Right atrium auricular region (tissue), 2 donors: Measurements from ENCODE around the gene RABL3. TPM values are rescaled to one million over a fixed set of nuclear protein-coding genes. Genes with fewer than 3 reads are reported as not detected.
"Not testable (repeated sequence)": the region's sequence is repeated elsewhere in the genome, so short reads cannot be mapped to it uniquely, and the experiment has no call there.

Experiments
- DNase-seq: peaks from one replicate; pipeline ENCODE4 v3.0.0-alpha.2; 2019; ENCODE audit warnings: low spot score
- H3K27ac ChIP-seq, 2 donors: fragments of 200-600 bp; sonication (generic); 1 replicate in 1 of 2; 2 replicates in 1 of 2; pipeline ENCODE4 v1.5.1; 2016 to 2019
- H3K27me3 ChIP-seq, 2 donors: fragments of 200-600 bp; sonication (generic); one replicate each; pipeline versions ENCODE4 v1.5.1 to v1.6.0; 2017 to 2019
- H3K36me3 ChIP-seq: fragments of 200-600 bp; sonication (generic); one replicate; pipeline ENCODE4 v1.5.1; 2016
- H3K4me1 ChIP-seq, 2 donors: fragments of 200-600 bp; sonication (generic); one replicate each; pipeline versions ENCODE4 v1.5.1 to v1.6.0; 2017 to 2019
- H3K4me3 ChIP-seq, 2 donors: fragments of 200-600 bp; sonication (generic); 1 replicate in 1 of 2; 2 replicates in 1 of 2; pipeline ENCODE4 v1.5.1; 2017 to 2019; ENCODE audit warnings: mild to moderate bottlenecking in 1 of 2, moderate library complexity in 1 of 2
- H3K9me3 ChIP-seq, 2 donors: fragments of 200-600 bp; sonication (generic); one replicate each; pipeline ENCODE4 v1.5.1; 2019
- total RNA-seq, 2 donors: library from RNA; depleted of rRNA; stranded (reverse); fragments of >200 nt; gene quantifications; one replicate each; pipeline ENCODE4 v1.1.0, GENCODE V29; 2016
- TF ChIP-seq, protein P1 (sequence below), 2 donors: fragments of 200-600 bp; sonication (generic); IDR thresholded peaks; one replicate each; pipeline ENCODE4 v1.5.1; 2019; ENCODE audit warnings: antibody characterized with exemption in 2 of 2

The RABL3 gene
- total RNA-seq, 2 donors from 2014 or later = 7.6 to 14.2 TPM

DNA sequence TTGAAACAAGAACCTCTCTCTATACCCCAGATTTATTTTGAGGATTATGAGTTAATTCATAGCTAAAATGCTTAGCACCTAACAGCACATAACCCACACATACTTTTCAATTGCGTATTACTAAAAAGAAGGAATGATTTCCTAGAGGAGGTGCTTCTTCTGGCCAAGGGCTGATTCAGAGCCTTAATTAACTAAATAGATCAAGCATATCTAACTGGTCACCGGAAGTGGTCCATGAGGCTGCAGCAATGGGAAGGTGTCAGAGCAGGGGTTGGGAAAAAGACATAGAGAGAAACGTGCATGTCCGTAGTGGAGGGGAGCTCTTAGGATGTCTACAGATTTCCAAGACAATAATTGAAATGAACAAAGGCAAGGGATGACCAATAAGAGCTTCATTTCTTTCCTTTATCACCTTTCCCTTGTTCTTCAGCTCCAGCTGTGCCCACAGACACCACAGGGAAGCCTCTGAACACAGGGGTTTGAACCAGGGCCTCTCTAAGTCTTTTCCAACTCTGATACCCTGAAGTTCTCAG is 60.7 kb downstream of the RABL3 start:
- no peaks in the 10 kb centered on the region for H3K36me3 ChIP-seq
- peaks cover 0 to 15% of the 10 kb centered on the region in 2 donors for H3K4me1 ChIP-seq
- no peak overlapping the region for H3K27ac ChIP-seq
- H3K4me3 ChIP-seq = no peak overlapping the region
- H3K27me3 ChIP-seq = no peaks in the 10 kb centered on the region
- no peaks in the 10 kb centered on the region for H3K9me3 ChIP-seq
- TF ChIP-seq, protein P1, sequence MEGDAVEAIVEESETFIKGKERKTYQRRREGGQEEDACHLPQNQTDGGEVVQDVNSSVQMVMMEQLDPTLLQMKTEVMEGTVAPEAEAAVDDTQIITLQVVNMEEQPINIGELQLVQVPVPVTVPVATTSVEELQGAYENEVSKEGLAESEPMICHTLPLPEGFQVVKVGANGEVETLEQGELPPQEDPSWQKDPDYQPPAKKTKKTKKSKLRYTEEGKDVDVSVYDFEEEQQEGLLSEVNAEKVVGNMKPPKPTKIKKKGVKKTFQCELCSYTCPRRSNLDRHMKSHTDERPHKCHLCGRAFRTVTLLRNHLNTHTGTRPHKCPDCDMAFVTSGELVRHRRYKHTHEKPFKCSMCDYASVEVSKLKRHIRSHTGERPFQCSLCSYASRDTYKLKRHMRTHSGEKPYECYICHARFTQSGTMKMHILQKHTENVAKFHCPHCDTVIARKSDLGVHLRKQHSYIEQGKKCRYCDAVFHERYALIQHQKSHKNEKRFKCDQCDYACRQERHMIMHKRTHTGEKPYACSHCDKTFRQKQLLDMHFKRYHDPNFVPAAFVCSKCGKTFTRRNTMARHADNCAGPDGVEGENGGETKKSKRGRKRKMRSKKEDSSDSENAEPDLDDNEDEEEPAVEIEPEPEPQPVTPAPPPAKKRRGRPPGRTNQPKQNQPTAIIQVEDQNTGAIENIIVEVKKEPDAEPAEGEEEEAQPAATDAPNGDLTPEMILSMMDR (IDR thresholded peaks at IDR 0.05) = no peak
- DNase-seq = no peak

DNA sequence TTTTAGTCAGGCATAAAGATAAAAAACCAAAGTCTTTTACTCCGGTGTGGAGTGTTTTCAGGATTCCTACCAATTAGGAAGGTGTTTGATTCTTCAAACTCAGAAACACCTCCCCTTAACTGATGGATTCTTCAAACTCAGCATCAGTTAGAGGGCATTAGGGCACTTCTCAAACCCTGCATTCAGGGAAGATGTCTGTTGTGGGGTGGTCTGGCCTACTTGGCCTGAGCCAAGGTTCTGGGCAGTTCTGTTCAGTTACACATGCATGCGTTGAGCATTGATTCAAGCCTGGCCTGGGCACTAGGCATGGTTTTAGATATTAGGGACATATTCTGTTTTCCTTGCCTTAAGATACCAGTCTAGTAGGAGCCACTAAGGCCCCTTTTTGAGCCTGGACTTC is 61.3 kb downstream of the RABL3 start:
- Histone ChIP-seq H3K27ac (no peak overlapping the region), H3K36me3 (no peaks in the 10 kb centered on the region), H3K9me3 (no peaks in the 10 kb centered on the region), H3K4me3 (no peak overlapping the region), H3K27me3 (no peaks in the 10 kb centered on the region), H3K4me1 (peaks cover 0 to 15% of the 10 kb centered on the region in 2 donors)
- TF ChIP-seq, protein P1 (IDR thresholded peaks at IDR 0.05) = no peak
- no peak for DNase-seq

DNA sequence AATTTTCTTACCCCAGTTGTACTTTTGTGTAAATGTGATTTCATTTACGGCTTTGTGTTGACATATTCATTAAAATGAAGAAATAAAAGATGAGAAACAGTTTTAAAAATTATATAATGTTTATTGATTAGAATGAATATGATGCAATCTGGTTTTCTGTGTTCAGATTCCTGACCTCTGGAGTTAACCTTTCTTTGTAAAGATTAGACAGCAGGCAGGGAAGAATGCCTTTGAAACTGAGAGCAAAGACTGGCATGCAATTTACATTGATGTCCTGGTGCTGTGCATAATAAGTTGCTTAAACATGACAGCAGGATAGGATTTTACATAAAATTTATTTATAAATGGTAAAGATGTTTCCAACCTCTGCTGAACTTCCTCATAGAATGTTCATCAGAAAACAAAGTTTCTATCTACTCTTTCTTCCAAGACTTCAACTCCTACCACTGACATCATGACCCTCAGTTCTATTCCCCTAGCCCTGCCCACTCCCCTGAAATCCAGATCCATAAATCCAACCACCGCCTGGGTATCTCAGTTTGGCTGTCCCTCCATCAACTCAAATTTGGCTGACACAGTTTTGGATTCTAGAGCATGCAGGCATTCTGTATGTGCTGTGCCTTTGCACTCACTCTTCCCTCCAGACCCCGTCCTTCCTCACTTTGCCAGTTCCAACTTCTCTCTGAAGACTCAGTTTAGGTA is 62.0 kb downstream of the RABL3 start:
- Histone ChIP-seq H3K36me3 (no peaks in the 10 kb centered on the region), H3K9me3 (no peaks in the 10 kb centered on the region), H3K4me1 (peaks cover 0 to 15% of the 10 kb centered on the region in 2 donors), H3K27me3 (no peaks in the 10 kb centered on the region), H3K27ac (no peak overlapping the region), H3K4me3 (no peak overlapping the region)
- DNase-seq = no peak
- TF ChIP-seq, protein P1 (IDR thresholded peaks at IDR 0.05) = no peak

DNA sequence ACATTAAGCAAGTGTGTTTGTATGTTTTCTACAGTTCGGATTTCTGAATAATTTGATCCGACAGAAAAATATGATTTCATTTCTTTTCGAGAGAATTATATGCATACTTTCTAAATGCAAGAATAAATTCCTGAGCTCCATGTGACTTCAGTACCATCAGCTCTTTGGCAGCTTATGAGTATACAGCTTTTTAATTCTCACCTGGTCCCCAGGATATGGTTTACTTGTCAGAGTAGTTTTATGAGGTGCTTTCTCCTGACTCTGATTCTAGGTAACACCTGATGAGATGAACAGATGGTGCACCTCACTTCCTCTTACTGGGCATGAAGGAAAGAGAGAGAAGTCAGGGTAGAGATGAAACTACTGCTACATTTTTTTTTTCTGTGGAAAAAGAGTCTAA is 63.3 kb downstream of the RABL3 start:
- no peak for DNase-seq
- H3K27ac ChIP-seq = peak overlapping the region in 1 of 2 donors; percentile 21
- TF ChIP-seq, protein P1 (IDR thresholded peaks at IDR 0.05) = no peak
- H3K9me3 ChIP-seq = no peaks in the 10 kb centered on the region
- peaks cover 0 to 15% of the 10 kb centered on the region in 2 donors for H3K4me1 ChIP-seq
- H3K4me3 ChIP-seq = no peak overlapping the region
- no peaks in the 10 kb centered on the region for H3K36me3 ChIP-seq
- no peaks in the 10 kb centered on the region for H3K27me3 ChIP-seq

DNA sequence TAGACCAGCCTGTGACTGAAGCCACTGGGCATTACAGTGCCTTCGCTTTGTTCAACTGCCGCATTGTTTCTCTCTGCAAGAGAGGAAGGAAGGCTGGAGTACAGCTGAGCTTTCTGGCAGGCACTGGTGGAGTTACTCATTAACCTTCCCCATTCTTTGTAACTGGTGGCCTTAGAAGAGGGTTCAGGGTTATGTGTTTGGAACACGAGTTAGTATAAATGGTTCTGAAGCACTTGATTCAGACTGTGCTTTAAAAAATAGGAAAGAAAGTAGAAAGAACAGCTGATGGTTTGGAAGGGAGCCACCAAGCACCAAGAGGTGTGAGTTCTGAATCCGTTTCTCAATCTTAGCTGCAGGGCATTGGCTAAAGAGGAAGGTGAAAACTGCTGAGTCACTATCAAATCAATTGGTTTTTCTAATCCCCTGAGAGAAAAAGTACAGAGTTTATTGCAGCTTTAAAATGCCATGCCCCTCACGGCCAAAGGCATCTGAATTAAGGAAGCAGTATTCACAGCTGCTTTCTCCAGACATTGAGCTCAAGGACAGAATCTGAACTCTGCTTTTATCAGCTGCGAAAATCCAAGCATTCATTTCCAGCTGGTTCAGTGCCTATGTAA is 63.9 kb downstream of the RABL3 start:
- TF ChIP-seq, protein P1 (IDR thresholded peaks at IDR 0.05) = no peak
- Histone ChIP-seq H3K4me1 (peaks cover 0 to 15% of the 10 kb centered on the region in 2 donors), H3K9me3 (no peaks in the 10 kb centered on the region), H3K36me3 (no peaks in the 10 kb centered on the region), H3K27ac (peak overlapping the region in 1 of 2 donors; percentile 21), H3K27me3 (no peaks in the 10 kb centered on the region), H3K4me3 (no peak overlapping the region)
- DNase-seq = peak; percentile 64

DNA sequence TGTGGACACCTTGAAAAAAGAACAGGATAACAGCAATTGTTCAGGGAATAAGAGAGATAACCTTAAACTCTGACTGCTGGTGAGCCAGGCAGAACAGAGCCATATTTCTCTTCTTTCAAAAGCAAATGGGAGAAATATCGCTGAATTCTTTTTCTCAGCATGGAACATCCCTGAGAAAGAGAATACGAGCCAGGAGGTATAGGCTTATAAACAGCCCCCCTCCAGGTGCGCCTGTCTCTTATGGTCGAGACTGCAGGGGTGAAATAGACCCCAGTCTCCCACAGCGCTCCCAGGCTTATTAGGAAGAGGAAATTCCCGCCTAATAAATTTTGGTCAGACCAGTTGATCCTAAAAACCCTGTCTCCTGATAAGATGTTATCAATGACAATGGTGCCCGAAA is 65.1 kb downstream of the RABL3 start:
- H3K4me3 ChIP-seq, H3K27ac ChIP-seq, DNase-seq, H3K9me3 ChIP-seq, H3K27me3 ChIP-seq, H3K36me3 ChIP-seq: not testable (repeated sequence)
- H3K4me1 ChIP-seq = peaks cover 0 to 15% of the 10 kb centered on the region in 2 donors
